Central memory CD8-positive, alpha-beta T cell (primary cell): ENCODE measurements around the gene EIF6.
"Not testable (repeated sequence)": the region's sequence is repeated elsewhere in the genome, so short reads cannot be mapped to it uniquely, and the experiment has no call there.

Source experiments
- ATAC-seq: fragments of 150-1000 bp; cut with Tn5 transposase; replicated peaks from 2 replicates; pipeline ENCODE4 v1.10.0; 2022; ENCODE audit warnings: mild to moderate bottlenecking, moderate FRiP score, moderate number of reproducible peaks; ENCODE audit not compliant: poor library complexity, severe bottlenecking; ENCODE audit errors: extremely low read depth
- DNase-seq, 2 donors: peaks; one replicate each; pipeline ENCODE4 v3.0.0; 2021; ENCODE audit warnings: low spot score in 2 of 2
- H3K27ac Mint-ChIP-seq: one replicate; pipeline ENCODE4 v1.8.0; 2022; ENCODE audit warnings: low read depth, mild to moderate bottlenecking, moderate library complexity, mixed read lengths
- H3K27me3 Mint-ChIP-seq: one replicate; pipeline ENCODE4 v1.8.0; 2022; ENCODE audit warnings: mixed read lengths
- H3K36me3 Mint-ChIP-seq: one replicate; pipeline ENCODE4 v1.8.0; 2022; ENCODE audit warnings: mild to moderate bottlenecking, moderate library complexity, mixed read lengths; ENCODE audit not compliant: insufficient read depth
- H3K4me1 Mint-ChIP-seq: one replicate; pipeline ENCODE4 v1.8.0; 2022; ENCODE audit warnings: mixed read lengths
- H3K4me3 Mint-ChIP-seq: one replicate; pipeline ENCODE4 v1.8.0; 2022; ENCODE audit warnings: mild to moderate bottlenecking, moderate library complexity, mixed read lengths
- H3K9me3 Mint-ChIP-seq: one replicate; pipeline ENCODE4 v1.8.0; 2022; ENCODE audit warnings: mixed read lengths

The EIF6 gene

DNA sequence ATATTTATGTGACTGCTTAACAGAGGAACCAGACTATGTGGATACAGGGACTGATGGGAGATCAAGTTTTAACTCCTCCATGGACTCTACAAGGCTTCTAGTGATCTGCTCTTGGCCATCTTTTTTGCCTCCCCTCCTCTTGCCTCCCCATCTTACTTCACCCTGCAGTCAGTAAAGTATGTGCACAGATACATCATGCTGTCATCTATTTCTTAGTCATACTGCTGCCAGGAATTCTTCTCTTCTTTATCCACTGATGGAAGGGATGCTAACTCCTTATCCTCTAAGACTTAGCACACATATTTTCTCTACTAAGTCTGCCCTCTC lies 35.3 kb upstream of the EIF6 start:
- ATAC-seq (no peak), DNase-seq (no peak)
- no peaks in the 10 kb centered on the region for H3K36me3 Mint-ChIP-seq
- no peaks in the 10 kb centered on the region for H3K27me3 Mint-ChIP-seq
- no peak overlapping the region for H3K27ac Mint-ChIP-seq
- peaks cover 21% of the 10 kb centered on the region for H3K4me1 Mint-ChIP-seq
- H3K9me3 Mint-ChIP-seq: no peaks in the 10 kb centered on the region
- no peak overlapping the region for H3K4me3 Mint-ChIP-seq

DNA sequence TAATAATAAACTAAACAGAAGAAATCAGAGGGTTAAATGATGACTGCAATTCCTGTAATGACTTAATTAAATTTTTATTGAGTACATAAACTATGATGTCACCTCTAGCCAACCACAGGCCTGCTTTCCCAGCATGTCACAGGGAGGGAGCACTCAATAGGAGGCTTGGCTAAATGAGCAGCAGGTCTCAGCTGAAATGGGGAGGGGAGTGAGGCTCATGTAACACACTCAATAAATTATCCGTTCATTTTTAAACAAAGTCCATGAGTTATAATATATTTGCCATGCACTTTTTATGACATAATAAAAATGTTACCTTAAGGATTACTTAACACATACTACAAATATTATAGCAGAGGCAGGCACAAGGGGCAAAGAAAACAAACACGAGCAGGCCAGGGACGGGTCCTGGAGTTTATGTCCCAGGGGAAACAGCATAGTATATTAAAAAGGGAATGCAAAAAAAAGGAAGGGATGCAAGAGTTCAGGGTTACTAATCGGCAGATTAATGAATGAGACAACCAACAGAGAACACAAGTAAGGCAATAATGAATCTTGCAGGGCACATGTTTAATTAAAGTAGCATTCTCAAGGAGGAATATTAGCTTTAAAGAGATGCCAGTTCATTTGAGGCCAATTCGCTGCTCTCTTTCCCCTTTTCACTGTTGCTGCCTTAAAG lies 34.8 kb upstream of the EIF6 start:
- H3K36me3 Mint-ChIP-seq: no peaks in the 10 kb centered on the region
- H3K4me1 Mint-ChIP-seq: peaks cover 24% of the 10 kb centered on the region
- DNase-seq (no peak), ATAC-seq (no peak)
- H3K27ac Mint-ChIP-seq: no peak overlapping the region
- H3K4me3 Mint-ChIP-seq: no peak overlapping the region
- H3K9me3 Mint-ChIP-seq: no peaks in the 10 kb centered on the region
- no peaks in the 10 kb centered on the region for H3K27me3 Mint-ChIP-seq

DNA sequence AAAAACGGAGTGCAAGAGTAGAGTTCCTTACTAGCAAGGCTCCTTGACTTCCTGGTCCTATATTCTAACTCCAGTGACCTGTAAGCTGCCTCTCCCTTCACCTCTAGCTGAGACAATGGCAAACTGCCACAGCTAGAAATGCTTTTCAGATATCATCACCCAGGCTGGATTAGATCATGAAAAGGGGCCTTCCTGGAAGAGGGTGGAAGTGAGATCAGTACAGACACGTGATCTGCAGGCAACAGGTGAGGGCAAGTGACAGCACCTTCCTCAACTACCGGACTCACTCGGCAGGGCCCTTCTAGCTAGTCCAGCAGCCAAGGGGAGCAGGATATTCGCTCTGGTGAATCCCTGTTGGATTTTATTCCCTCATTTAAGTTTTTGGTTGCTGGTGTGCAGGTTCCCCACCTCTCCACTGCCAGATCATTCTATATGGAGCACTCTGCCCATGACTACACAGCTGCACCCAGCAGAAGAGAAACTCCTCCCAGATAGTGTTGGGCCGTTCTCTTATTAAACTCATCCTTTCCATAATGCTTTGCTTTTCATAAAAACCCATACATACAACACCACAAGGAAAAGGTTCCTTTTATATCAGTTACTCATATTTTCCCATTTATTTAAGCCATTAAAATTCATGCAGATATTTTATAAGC lies 34.1 kb upstream of the EIF6 start:
- DNase-seq: no peak
- Mint-ChIP-seq H3K27ac (no peak overlapping the region), H3K4me3 (no peak overlapping the region), H3K4me1 (peaks cover 24% of the 10 kb centered on the region), H3K9me3 (no peaks in the 10 kb centered on the region), H3K27me3 (no peaks in the 10 kb centered on the region), H3K36me3 (no peaks in the 10 kb centered on the region)
- no peak for ATAC-seq

DNA sequence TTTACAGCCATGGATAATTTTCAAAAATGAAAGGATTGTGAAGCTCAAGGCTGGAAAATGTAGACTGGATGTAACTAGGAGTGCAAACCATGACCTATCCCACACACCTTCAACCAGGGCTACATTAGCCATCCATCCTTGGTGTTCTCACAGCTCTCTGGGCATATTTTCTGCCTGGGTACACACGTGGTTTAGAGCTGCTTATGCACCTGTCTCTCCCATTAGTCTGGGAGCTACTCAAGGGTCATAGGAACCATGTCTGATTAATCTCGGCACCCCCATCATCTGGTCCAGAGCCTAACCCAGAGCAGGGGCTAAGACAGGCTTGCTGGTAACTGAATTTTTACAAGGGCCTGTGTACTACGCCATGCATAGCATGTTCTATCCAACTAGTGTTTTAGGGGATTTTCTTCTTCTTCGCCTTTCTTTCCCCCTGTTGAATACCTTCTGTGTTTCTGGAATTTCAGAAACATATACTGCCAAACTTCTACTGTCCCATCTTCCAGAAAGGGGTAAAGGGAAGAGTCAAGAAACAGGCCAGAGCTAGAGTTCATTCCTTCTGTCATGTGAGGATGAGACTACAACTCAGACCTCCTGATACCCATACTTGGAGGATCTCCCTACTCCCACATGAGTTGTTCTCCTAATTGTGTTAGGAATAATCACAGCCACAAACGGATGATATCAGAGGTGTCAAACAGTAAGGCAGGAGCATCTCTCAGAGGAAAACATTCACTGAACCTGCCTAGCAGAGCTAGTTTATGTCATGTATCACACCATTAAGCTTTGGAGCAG lies 33.0 kb upstream of the EIF6 start:
- no peaks in the 10 kb centered on the region for H3K36me3 Mint-ChIP-seq
- peaks cover 16% of the 10 kb centered on the region for H3K4me1 Mint-ChIP-seq
- H3K27ac Mint-ChIP-seq: no peak overlapping the region
- H3K27me3 Mint-ChIP-seq: no peaks in the 10 kb centered on the region
- ATAC-seq (no peak), DNase-seq (no peak)
- H3K4me3 Mint-ChIP-seq: no peak overlapping the region
- H3K9me3 Mint-ChIP-seq: no peaks in the 10 kb centered on the region

DNA sequence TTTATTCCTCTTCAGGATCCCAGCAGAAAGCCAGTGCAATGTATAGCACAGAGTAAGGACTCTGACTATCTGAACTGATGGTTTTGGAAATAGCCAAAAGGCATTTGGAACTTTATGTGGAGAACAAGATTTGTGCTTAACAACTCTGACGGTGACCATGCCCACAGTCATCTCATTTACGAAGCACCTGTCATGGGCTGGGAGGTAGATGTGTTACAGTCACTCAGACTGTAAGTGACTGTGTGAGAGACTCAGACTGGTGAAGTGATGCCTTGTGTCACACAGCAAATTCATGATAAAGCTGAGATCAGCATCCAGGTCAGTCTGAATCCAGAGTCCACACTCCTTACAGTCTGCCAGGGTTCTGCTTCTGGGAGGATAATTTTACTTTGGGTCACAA lies 31.5 kb upstream of the EIF6 start:
- H3K4me3 Mint-ChIP-seq: no peak overlapping the region
- ATAC-seq: no peak

DNA sequence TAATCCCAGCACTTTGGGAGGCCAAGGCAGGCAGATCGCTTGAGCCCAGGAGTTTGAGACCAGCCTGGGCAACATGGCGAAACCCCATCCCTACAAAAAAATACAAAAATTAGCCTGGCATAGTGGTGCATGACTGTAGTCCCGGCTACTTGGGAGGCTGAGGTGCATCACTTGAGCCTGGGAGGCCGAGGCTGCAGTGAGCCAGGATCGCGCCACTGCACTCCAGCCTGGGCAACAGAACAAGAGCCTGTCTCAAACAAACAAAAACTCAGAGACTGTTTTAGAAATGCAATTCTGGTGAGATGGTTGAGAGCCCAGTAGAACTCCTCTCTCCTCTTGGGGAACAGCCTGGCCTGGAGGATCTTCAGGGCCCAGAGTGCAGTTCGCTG lies 31.1 kb upstream of the EIF6 start:
- DNase-seq, H3K36me3 Mint-ChIP-seq, H3K4me3 Mint-ChIP-seq, ATAC-seq, H3K9me3 Mint-ChIP-seq, H3K27me3 Mint-ChIP-seq: not testable (repeated sequence)
- peaks cover 16% of the 10 kb centered on the region for H3K4me1 Mint-ChIP-seq
- H3K27ac Mint-ChIP-seq: peak overlapping the region; percentile 30

More for the DNA sequence above, 31.5 kb upstream of the EIF6 start:
- no peak for DNase-seq
- Mint-ChIP-seq H3K9me3 (no peaks in the 10 kb centered on the region), H3K27me3 (no peaks in the 10 kb centered on the region), H3K4me1 (peaks cover 16% of the 10 kb centered on the region), H3K27ac (no peak overlapping the region), H3K36me3 (peaks cover 3% of the 10 kb centered on the region)

DNA sequence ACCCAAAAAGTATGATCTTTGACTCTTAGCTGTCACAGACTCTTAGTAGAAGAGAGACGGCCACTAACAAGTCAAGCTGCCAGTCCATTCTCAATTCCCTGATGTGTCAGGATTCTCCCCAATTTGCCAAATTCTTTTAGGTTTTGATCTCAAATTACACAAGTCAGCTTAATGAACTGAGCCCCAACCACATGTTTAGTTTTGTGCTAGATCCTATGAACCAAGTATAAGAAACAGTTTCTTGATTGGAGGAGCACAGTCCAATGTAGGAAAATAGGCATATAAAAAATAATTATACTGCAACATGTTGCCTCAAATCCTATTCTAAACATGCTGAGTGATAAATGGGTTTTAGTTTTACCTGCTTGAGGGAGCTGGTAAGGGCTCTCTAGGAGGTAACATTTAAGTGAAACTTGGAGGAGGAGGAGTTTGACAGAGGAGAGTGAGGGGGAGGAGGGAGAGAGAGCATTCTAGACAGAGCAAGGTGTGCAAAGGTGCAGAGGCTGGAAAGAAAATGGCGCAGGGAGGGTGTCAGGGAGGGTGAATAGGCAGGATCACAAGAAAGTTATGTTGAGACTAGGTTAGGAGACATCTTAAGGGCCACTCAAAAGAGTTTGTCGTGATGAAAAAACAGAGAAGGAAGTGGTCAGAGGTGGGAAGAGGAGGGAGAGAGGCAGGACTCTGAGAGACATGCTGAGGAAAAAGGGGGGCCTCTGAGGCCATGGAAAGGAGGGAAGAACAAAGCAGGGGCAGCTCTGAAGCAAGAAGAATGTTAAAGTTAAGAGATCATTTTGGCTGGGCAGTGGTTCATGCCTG lies 30.5 kb upstream of the EIF6 start:
- no peaks in the 10 kb centered on the region for H3K9me3 Mint-ChIP-seq
- H3K27me3 Mint-ChIP-seq: no peaks in the 10 kb centered on the region
- DNase-seq: no peak
- no peak for ATAC-seq
- peaks cover 3% of the 10 kb centered on the region for H3K36me3 Mint-ChIP-seq
- H3K4me1 Mint-ChIP-seq: peaks cover 16% of the 10 kb centered on the region
- H3K4me3 Mint-ChIP-seq: no peak overlapping the region
- peak overlapping the region; percentile 30 for H3K27ac Mint-ChIP-seq

DNA sequence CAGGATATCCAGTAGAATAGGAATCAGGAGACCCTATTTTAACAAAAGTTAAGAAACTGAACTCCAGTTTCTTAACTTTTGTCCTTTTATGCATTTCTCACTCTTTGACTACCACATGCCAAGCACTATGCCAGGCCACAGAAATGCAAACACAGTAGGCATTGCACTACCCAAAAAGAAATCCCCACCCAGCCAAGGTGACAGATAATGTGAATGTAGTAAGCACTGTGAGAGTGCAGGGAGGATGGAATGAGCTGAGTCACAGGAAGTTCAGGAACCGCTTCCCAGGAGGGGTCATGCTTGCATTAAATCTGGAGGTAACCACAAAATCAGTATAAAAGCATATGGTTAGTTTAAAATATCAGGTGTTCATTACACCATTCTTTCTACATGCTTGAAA lies 27.7 kb upstream of the EIF6 start:
- no peak overlapping the region for H3K27ac Mint-ChIP-seq
- no peaks in the 10 kb centered on the region for H3K27me3 Mint-ChIP-seq
- no peak overlapping the region for H3K4me3 Mint-ChIP-seq
- DNase-seq (no peak), ATAC-seq (no peak)
- peaks cover 5% of the 10 kb centered on the region for H3K36me3 Mint-ChIP-seq
- H3K4me1 Mint-ChIP-seq: peaks cover 16% of the 10 kb centered on the region
- no peaks in the 10 kb centered on the region for H3K9me3 Mint-ChIP-seq

DNA sequence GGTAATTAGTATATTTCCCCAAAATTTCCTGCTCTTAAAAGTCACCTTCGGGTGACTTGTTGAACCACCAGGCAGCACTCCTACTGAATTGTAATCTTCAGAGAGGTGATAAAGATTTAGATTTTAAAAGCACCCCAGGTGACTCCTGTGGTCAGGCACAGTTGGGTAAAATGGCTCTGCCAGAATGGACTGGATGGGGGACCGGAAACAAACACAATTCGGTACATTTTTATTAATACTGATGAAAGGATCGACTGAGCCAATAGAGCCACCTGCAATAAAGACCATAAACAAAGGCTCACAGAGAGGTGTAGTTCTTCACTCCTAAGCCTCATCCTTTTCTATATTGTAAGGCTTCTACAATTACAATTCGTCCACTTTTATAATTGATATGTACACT lies 27.2 kb upstream of the EIF6 start:
- DNase-seq (no peak), ATAC-seq (no peak)
- Mint-ChIP-seq H3K4me1 (peaks cover 16% of the 10 kb centered on the region), H3K27ac (no peak overlapping the region), H3K4me3 (no peak overlapping the region), H3K36me3 (peaks cover 5% of the 10 kb centered on the region), H3K9me3 (no peaks in the 10 kb centered on the region), H3K27me3 (no peaks in the 10 kb centered on the region)

DNA sequence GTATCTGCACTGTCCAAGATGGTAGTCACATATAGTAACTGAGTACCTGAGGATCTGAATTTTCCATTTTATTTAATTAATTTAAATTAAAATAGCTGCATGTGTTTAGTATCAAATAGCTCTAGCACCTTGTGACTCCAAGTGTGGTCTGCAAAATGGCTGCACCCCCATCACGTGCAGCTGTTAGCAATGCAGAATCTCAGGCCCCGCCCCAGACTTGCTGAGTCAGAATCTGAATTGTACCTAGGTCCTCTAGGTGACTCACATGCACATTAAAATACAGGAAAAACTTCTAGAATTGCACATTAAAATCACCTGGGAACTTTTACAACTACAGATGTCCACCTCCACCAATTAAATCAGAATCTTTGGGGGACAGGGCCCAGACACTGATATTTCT lies 26.8 kb upstream of the EIF6 start:
- Mint-ChIP-seq H3K4me3 (no peak overlapping the region), H3K27ac (no peak overlapping the region), H3K9me3 (no peaks in the 10 kb centered on the region), H3K27me3 (no peaks in the 10 kb centered on the region), H3K36me3 (peaks cover 5% of the 10 kb centered on the region), H3K4me1 (peaks cover 16% of the 10 kb centered on the region)
- ATAC-seq (no peak), DNase-seq (no peak)

DNA sequence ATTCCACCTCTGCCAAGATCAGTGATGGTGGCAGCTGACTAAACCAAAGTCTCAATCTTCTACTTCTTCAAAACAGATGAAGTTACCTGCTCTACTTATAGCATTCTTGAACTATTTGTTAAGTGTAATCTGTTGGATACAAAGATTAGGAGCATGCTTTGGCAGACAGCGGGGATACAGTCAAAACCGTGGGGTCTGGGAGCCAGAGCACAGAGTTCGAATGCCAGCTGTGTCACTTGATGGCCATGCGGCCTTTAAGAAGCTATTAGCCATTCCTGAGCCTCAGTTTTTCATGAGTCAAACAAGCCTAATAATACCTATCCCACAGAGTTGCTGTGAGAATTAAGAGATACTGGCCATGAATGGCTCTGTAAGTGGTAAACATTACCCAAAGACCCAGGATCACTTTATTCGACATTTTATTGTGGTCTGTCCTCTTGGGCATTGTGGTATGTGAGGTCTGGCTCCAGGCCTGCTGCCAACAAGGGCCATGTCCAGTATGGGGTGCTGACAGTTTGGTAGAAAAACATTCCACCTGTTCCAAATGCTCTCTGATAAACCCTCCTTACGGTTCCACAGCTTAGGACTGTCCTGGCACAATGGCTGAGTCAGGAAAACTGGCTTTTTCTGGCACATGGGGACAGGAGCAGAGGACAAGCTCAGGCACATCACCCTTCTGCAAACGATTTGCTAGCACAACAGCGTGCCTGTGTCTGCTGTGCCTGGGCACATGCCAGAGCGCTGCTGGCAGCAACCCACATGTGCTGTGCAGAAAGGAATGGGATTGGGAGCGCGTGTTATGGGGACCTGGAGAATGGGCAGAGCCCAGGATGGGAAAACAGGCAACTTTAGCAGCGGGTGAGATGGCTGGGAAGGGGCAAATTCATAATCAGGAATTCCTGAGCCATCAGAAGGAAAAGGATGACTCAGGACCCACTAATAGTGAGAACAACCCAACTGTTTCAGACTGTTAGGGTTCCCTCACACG lies 23.4 kb upstream of the EIF6 start:
- Mint-ChIP-seq H3K36me3 (peaks cover 8% of the 10 kb centered on the region), H3K9me3 (no peaks in the 10 kb centered on the region), H3K4me1 (peaks cover 10% of the 10 kb centered on the region), H3K4me3 (no peak overlapping the region), H3K27me3 (no peaks in the 10 kb centered on the region), H3K27ac (peak overlapping the region; percentile 58)
- no peak for ATAC-seq
- no peak for DNase-seq
